LNCAP (cell line): ENCODE measurements around the gene OR5B21.

Experiments
- TF ChIP-seq, protein P1 (sequence below): fragments of 450-650 bp; IDR thresholded peaks from 2 replicates; pipeline ENCODE4 v1.5.1; 2017; ENCODE audit warnings: mild to moderate bottlenecking

OR5B21 gene

GRCh38 chr11:58505849-58506248 lies 2.1 kb downstream of the OR5B21 start:
- TF ChIP-seq, protein P1, sequence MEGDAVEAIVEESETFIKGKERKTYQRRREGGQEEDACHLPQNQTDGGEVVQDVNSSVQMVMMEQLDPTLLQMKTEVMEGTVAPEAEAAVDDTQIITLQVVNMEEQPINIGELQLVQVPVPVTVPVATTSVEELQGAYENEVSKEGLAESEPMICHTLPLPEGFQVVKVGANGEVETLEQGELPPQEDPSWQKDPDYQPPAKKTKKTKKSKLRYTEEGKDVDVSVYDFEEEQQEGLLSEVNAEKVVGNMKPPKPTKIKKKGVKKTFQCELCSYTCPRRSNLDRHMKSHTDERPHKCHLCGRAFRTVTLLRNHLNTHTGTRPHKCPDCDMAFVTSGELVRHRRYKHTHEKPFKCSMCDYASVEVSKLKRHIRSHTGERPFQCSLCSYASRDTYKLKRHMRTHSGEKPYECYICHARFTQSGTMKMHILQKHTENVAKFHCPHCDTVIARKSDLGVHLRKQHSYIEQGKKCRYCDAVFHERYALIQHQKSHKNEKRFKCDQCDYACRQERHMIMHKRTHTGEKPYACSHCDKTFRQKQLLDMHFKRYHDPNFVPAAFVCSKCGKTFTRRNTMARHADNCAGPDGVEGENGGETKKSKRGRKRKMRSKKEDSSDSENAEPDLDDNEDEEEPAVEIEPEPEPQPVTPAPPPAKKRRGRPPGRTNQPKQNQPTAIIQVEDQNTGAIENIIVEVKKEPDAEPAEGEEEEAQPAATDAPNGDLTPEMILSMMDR: no peak

DNA sequence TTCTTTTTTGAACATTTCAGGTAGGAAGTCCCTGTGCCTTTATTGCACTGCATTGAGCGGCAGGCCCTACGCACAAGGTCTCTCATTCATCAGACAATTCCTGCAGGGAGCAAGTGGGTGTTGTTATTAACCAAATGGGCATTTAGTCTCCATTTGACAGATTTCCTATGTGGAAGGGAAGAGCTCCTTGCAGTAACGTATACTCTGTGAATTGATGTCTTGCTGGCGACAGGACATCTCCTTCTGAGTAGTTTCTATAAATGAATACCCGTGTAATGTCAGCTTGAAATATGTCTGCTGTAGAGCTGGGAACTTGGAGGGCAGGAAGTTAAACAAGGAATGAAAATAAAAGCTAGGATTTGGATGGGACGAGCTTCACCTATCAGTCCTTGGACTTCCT lies 3.7 kb downstream of the OR5B21 start:
- TF ChIP-seq, protein P1: no peak

DNA sequence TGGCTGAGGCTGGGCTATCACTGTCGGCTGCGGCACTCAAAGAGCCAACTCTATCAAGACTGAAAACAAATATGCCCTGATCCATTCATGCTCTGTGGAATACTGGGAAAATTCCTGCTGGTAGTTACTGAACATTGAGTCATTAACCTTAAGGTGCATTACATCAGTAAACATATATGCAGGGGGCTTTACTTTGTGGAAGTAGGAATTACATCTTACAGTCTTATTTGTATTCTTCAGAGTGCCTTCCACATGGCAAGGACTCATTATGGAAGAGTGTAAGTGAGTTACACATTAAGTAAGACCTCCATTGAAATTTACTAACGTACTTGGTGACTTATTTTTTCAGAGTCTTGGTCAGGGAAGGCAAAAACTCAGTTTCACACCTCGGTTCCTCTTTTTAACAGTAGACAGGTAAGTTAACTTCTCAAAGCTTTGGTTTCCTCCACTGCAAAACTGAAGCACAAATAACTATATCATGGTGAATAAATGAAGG lies 4.5 kb downstream of the OR5B21 start:
- TF ChIP-seq, protein P1: no peak

GRCh38 chr11:58502004-58502403 lies 5.9 kb downstream of the OR5B21 start:
- TF ChIP-seq, protein P1: no peak

GRCh38 chr11:58498464-58498863 lies 9.4 kb downstream of the OR5B21 start:
- TF ChIP-seq, protein P1: no peak

DNA sequence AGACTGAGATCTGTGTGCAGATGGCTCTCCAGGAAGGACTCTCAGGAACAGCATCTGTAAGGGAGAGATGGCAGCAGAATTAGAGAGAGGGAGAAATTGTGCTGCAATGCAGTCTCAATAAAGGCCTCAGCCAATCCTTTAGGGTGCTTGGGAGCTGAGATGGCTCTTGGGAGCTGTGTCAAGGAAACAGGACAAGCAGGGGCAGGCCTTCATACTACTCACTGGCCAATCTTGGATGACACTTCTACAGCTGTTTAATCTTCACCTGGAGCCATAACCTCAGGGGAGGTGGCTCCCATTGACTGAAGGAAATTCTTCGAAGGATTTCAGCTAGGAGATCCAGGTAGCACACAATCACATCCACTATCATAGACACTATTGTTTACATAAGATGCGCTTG lies 10.0 kb downstream of the OR5B21 start:
- TF ChIP-seq, protein P1: no peak

DNA sequence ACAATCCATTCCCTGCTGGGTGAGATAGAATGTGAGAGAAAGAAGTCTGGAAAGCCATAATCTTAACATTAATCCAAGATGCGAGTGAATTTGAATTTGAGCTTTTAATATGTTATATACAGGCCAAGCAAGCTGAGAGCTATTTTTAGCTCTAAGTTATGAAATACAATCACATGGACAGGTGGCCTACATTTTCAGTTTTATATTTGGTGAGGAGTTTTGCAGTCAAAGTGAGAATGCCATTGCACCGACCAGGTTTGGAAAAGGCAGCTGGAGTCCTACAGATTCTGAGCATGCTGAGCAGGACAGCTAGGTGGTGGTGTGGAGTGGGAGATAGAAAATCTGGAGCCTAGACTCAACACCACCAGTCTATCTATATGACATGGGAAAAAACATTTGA lies 12.0 kb downstream of the OR5B21 start:
- TF ChIP-seq, protein P1: no peak

DNA sequence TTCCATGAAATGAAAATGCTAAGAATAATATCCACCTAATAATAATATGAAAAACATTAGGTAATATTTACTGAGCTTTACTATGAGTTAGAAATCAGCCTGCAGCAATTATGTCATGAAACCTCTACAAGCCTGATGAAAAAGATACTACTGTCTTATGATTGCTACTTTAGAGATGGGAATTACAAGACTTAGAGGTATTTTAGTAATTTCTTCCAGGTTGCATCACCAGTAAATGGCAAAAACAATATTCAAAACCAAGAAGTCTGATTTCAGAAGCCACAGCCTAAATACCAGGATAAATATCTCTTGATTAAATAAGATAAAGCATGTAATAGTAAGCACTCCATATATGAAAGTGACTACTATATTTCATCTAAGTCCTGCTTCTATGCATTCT lies 13.8 kb downstream of the OR5B21 start:
- TF ChIP-seq, protein P1: no peak
